ENCODE measurements around the gene DNAJC11.

DNA sequence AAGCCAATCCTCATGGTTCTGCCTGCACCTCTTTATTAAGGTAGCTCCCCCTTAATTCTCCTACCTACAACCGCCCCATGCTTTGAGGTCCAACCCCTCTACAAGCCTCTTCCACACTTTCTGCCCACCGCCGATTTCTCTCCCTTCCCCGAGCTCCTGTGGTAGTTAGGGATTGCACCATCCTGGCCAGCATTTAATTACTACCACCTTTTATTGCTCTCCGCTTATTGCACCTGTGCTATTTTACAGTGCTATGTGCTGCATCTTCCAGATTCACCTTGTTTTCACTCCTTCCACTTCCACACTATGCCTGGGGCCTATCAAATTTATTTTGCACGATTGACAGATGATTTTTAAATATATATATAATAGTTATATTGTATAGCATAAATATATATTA lies 29.3 kb upstream of the DNAJC11 start:
- TF ChIP-seq CTCF (IDR thresholded peaks at IDR 0.05) (no peak), POLR2A (IDR thresholded peaks at IDR 0.05) (no peak)

Data from breast epithelium (tissue), 3 donors.